ENCODE measurements around the gene CRB3.

DNA sequence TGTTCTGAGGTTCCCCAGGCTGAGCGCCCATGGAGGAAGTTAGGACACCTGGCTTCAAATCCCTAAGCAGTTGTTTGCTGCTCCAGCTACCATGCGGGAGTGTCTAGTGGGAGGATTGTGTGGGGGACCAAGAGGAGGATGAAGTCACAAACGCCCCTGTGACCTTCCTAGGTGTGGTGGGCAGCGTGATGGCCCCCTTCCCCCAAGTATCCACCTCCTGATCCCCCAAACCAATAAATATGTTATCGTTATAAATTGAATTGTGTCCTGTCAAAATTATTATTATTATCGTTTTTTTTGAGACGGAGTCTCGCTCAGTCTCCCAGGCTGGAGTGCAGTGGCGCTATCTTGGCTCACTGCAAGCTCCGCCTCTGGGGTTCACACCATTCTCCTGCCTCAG is 30.4 kb upstream of the CRB3 start, which contains the start of gene SLC25A41:
- TF ChIP-seq EZH2phosphoT487 (IDR thresholded peaks at IDR 0.05; ENCODE audit: borderline replicate concordance, low read depth, low read length) (no peak), CTCF (conservative IDR thresholded peaks at IDR 0.05; ENCODE audit: low read length) (no peak)

Data from OCI-LY7 (cell line).